ENCODE results near the gene ICAM2.

ICAM2 gene

GRCh38 chr17:64001763-64002529, 18.5 kb downstream of the ICAM2 start (continued):
- TF ChIP-seq CSRNP3 (CRISPR knock-in tag; IDR thresholded peaks at IDR 0.05) (no peak), PPARA (CRISPR knock-in tag; IDR thresholded peaks at IDR 0.05; ENCODE audit: borderline replicate concordance) (no peak), ARNTL (CRISPR knock-in tag; IDR thresholded peaks at IDR 0.05; ENCODE audit: borderline replicate concordance, low read depth) (no peak), SNAI2 (CRISPR knock-in tag; IDR thresholded peaks at IDR 0.05) (no peak), ESRRG (CRISPR knock-in tag; IDR thresholded peaks at IDR 0.05) (no peak), OSR1 (CRISPR knock-in tag; IDR thresholded peaks at IDR 0.05) (no peak), ZFP30 (CRISPR knock-in tag; IDR thresholded peaks at IDR 0.05) (no peak), ZNF70 (CRISPR knock-in tag; IDR thresholded peaks at IDR 0.05) (no peak)

- TF ChIP-seq ESRRG (CRISPR knock-in tag; IDR thresholded peaks at IDR 0.05) (no peak), TCF4 (CRISPR knock-in tag; IDR thresholded peaks at IDR 0.05; ENCODE audit: borderline replicate concordance) (no peak), BACH2 (CRISPR knock-in tag; IDR thresholded peaks at IDR 0.05; ENCODE audit: borderline replicate concordance) (no peak), TSHZ2 (CRISPR knock-in tag; IDR thresholded peaks at IDR 0.05) (no peak), ARNTL (CRISPR knock-in tag; IDR thresholded peaks at IDR 0.05; ENCODE audit: borderline replicate concordance, low read depth) (no peak), ZFP3 (CRISPR knock-in tag; IDR thresholded peaks at IDR 0.05) (no peak), TOX (CRISPR knock-in tag; IDR thresholded peaks at IDR 0.05; ENCODE audit: borderline replicate concordance) (no peak), RARB (CRISPR knock-in tag; IDR thresholded peaks at IDR 0.05) (no peak), CREB5 (CRISPR knock-in tag; IDR thresholded peaks at IDR 0.05; ENCODE audit: low read depth) (no peak), GLIS3 (CRISPR knock-in tag; IDR thresholded peaks at IDR 0.05) (no peak), ZC3H10 (CRISPR knock-in tag; IDR thresholded peaks at IDR 0.05) (no peak), ZNF8 (CRISPR knock-in tag; IDR thresholded peaks at IDR 0.05) (no peak), ISL1 (CRISPR knock-in tag; IDR thresholded peaks at IDR 0.05) (no peak), CSRNP3 (CRISPR knock-in tag; IDR thresholded peaks at IDR 0.05) (no peak), POU6F1 (CRISPR knock-in tag; IDR thresholded peaks at IDR 0.05; ENCODE audit: borderline replicate concordance, low read depth) (no peak), ZNF70 (CRISPR knock-in tag; IDR thresholded peaks at IDR 0.05) (no peak), CSDC2 (CRISPR knock-in tag; IDR thresholded peaks at IDR 0.05) (no peak), ZNF565 (CRISPR knock-in tag; conservative IDR thresholded peaks at IDR 0.05; ENCODE audit: low read depth) (no peak)
- ATAC-seq, result no peak
Measured at GRCh38 chr17:64001091-64001579, 19.3 kb downstream of the ICAM2 start.

All from SK-N-SH treated with all-trans-retinoic acid at 6 μM for 48 hours (cell line).